Lower lobe of right lung (tissue), 2 donors: ENCODE results near the gene TASOR2. TPM values are rescaled to one million over a fixed set of nuclear protein-coding genes. Genes with fewer than 3 reads are reported as not detected.

Experiments used
- ATAC-seq, 2 donors: fragments of 200-7000 bp; cut with Tn5 transposase; one replicate each; pipeline ENCODE4 v1.9.1; 2020 to 2022; ENCODE audit warnings: mild to moderate bottlenecking in 2 of 2, moderate library complexity in 2 of 2
- DNase-seq: peaks from one replicate; pipeline ENCODE4 v3.0.0-alpha.2; 2020
- H3K27ac ChIP-seq: fragments of 200-600 bp; one replicate; pipeline ENCODE4 v1.8.0; 2022
- H3K27me3 ChIP-seq: fragments of 200-600 bp; one replicate; pipeline ENCODE4 v1.8.0; 2022; ENCODE audit warnings: low read depth
- H3K36me3 ChIP-seq: fragments of 200-600 bp; one replicate; pipeline ENCODE4 v1.8.0; 2022; ENCODE audit warnings: mild to moderate bottlenecking
- H3K4me1 ChIP-seq: fragments of 200-600 bp; one replicate; pipeline ENCODE4 v1.8.0; 2022
- H3K4me3 ChIP-seq: fragments of 200-600 bp; one replicate; pipeline ENCODE4 v1.8.0; 2022; ENCODE audit warnings: mild to moderate bottlenecking
- H3K9me3 ChIP-seq: fragments of 200-600 bp; one replicate; pipeline ENCODE4 v1.8.0; 2022
- intact Hi-C: fragments of 100-400 bp; cut with DNase I; formaldehyde crosslinking; loops from one replicate; pipeline ENCODE4 v1.11.0; 2022
- total RNA-seq: library from RNA; stranded (reverse); fragmentation: NEBNext Ultra II Directional; extraction: Animal tissue kit (Norgen Biotek cat#: 25700); gene quantifications from one replicate; pipeline ENCODE4 v1.2.1, GENCODE V29; 2021
- TF ChIP-seq, protein P1 (sequence below): fragments of 200-600 bp; IDR thresholded peaks from one replicate; pipeline ENCODE4 v1.8.0; 2022; ENCODE audit warnings: antibody characterized with exemption, mild to moderate bottlenecking
- donor health status: DM: no; HTN: yes; CAD: no; lungs with severe emphysema.

The TASOR2 gene
- total RNA-seq, 1 donor from 2014 or later, result 48.9 TPM

DNA sequence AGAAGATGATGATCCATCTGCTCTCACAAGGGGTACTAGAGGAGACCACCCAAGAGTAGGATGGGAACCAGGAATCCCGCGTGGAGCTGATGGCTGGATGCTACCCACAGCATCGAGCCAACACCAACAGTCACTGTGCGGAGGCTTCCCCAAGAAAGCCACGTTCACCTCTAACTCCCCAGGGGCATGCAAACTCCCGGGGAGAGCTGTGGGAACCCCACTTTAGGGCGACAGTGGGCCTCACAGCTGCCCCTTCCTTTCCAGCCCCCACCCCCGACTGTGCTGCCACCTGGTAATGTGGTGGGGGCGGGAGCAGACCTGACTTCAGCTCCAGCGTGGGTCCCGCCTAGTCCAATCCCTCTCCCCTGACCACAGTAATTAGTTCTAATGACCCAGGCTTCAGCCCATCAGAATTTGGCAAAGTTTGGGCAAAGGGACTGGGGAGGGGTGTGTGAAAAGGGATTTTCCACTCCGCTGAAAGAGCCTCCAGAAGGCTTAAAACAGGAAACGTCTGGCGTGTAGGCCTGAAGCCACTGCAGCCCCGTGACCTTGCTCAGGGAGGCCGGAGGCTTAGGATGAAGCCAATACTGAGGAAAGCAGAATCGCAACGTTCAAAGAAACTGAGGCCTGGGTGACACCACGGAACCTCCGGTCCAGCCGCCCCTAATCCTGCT is 38.6 kb upstream of the TASOR2 start:
- H3K27me3 ChIP-seq, result no peaks in the 10 kb centered on the region
- H3K4me1 ChIP-seq, result peaks cover 5% of the 10 kb centered on the region
- H3K36me3 ChIP-seq, result peaks cover 62% of the 10 kb centered on the region
- no peak overlapping the region for H3K4me3 ChIP-seq
- H3K9me3 ChIP-seq, result no peaks in the 10 kb centered on the region
- ATAC-seq (peak; percentile 11 to 28), DNase-seq (no peak)
- intact Hi-C loops, result no loop called here
- peak overlapping the region; percentile 41 for H3K27ac ChIP-seq
- TF ChIP-seq, protein P1, sequence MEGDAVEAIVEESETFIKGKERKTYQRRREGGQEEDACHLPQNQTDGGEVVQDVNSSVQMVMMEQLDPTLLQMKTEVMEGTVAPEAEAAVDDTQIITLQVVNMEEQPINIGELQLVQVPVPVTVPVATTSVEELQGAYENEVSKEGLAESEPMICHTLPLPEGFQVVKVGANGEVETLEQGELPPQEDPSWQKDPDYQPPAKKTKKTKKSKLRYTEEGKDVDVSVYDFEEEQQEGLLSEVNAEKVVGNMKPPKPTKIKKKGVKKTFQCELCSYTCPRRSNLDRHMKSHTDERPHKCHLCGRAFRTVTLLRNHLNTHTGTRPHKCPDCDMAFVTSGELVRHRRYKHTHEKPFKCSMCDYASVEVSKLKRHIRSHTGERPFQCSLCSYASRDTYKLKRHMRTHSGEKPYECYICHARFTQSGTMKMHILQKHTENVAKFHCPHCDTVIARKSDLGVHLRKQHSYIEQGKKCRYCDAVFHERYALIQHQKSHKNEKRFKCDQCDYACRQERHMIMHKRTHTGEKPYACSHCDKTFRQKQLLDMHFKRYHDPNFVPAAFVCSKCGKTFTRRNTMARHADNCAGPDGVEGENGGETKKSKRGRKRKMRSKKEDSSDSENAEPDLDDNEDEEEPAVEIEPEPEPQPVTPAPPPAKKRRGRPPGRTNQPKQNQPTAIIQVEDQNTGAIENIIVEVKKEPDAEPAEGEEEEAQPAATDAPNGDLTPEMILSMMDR, result no peak

DNA sequence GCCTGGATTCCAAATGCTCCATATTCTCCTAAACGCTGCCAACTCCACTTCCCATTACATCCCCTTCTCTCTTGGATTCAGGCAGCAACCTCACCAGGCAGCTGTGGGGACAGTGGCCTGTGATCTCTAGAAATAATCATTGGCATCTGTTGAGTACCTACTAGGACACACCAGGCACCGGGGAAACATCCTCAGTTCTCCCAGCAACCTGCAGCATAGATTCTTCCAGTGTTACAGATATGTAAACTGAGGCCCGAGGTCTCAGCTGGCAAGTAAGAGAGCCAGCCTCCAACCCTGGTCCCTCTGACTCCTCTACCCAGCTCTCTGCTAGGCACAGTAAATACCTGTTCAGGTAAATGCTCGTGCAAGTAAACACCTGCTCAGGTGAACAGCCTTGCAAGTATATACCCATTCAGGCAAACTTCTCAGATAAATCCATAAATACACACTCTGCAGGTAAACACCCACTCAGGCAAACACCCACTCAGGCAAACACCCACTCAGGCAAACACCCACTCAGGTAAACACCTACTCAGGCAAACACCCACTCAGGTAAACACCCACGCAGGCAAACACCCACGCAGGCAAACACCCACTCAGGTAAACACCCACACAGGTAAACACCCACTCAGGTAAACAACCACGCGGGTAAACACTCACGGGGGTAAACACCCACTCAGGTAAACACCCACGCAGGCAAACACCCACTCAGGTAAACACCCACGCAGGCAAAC is 37.0 kb upstream of the TASOR2 start:
- no peaks in the 10 kb centered on the region for H3K27me3 ChIP-seq
- H3K36me3 ChIP-seq, result peaks cover 49% of the 10 kb centered on the region
- intact Hi-C loops, result no loop called here
- H3K4me1 ChIP-seq, result peaks cover 5% of the 10 kb centered on the region
- H3K27ac ChIP-seq, result no peak overlapping the region
- no peaks in the 10 kb centered on the region for H3K9me3 ChIP-seq
- no peak for ATAC-seq
- TF ChIP-seq, protein P1, result no peak
- no peak overlapping the region for H3K4me3 ChIP-seq
- DNase-seq, result no peak

DNA sequence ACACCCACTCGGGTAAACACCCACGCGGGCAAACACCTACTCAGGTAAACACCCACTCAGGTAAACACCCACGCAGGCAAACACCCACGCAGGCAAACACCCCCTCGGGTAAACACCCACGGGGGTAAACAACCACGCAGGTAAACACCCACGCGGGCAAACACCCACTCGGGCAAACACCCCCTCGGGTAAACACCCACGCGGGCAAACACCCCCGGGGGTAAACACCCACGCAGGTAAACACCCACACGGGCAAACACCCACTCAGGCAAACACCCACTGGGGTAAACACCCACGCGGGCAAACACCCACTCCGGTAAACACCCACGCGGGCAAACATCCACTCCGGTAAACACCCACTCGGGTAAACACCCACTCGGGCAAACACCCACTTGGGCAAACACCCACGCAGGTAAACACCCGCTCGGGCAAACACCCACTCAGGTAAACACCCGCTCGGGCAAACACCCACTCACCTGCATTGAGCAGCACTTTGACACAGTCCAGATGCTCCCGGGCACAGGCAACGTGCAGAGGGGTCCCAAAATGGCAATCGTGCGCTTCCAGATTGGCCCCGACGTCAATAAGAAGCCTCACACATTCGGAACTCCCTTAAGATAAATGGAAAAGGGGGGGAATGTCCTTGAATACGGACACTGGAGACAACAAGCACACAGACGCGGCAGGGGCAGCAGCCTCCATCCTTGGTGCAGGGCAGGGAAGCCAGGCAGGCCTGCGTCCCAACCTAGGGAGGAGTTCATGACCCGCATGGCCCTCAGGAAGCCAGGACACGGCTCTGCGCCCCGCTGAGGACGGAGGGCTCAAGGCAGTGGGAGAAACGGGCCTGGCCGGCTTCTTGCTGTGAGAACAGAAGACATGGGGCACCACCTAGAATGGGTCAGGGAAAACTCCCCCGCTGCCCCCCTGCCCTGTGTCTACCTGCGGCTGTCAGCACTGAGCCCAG is 35.9 kb upstream of the TASOR2 start:
- DNase-seq, result no peak
- intact Hi-C loops, result no loop called here
- peaks cover 4% of the 10 kb centered on the region for H3K4me1 ChIP-seq
- H3K27me3 ChIP-seq, result no peaks in the 10 kb centered on the region
- H3K27ac ChIP-seq, result no peak overlapping the region
- TF ChIP-seq, protein P1, result no peak
- ATAC-seq, result no peak
- peaks cover 42% of the 10 kb centered on the region for H3K36me3 ChIP-seq
- no peaks in the 10 kb centered on the region for H3K9me3 ChIP-seq
- no peak overlapping the region for H3K4me3 ChIP-seq

DNA sequence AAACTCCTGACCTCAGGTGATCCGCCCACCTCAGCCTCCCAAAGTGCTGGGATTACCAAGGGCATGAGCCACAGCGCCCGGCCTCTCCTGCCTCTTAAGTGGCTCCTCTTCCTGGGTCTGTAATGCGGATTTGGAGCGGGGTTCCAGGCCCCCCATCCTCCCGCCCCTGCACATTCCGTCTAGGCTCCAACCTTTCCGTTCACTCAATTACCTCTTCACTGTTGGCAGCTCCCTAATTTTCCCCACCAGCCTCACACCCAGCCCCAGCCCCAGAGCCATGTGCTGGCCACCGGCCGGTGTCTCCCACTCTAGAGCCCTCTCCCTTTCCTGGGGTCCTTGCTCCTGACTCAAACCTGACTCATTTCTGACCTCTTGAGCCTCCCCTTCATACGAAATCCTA is 34.9 kb upstream of the TASOR2 start:
- ATAC-seq, result no peak
- Histone ChIP-seq H3K4me1 (no peaks in the 10 kb centered on the region), H3K27ac (no peak overlapping the region), H3K4me3 (no peak overlapping the region), H3K9me3 (no peaks in the 10 kb centered on the region), H3K27me3 (no peaks in the 10 kb centered on the region), H3K36me3 (peaks cover 33% of the 10 kb centered on the region)
- intact Hi-C loops, result no loop called here
- no peak for DNase-seq
- TF ChIP-seq, protein P1, result no peak

DNA sequence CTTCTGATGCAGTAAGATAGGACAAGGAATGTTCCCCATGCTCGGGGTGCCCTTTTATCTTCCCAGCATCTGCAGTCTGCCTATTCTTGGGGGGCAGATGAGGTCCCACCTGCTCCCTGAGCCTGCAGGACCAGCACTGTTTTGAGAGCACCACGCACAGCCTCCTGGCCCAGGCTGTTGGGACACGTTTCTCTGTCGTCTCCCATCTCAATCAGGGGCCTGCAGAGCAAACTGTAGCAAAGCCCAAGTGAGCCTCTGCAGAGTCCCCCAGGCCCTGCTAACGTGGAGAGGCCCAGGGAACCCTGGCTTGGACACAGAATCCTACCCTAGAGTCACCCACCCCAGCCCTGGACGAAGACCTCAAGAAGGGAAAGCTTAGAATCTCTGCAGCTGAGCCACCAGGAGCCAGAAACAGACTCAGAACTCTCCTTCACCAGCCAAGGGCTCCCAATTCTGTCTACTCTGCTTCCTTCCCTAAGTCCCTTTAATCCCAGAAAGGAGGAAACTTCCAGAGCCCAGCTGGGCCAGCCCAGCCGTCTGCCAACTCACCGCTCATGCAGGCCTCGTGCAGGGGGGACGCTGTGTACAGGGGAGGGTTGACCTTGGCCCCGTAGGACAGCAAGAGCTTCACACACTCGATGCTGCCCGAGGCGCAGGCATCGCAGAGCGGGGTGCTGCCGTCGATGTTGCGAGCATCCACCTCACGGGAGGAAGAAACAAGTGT is 33.8 kb upstream of the TASOR2 start:
- no peaks in the 10 kb centered on the region for H3K4me1 ChIP-seq
- no peak overlapping the region for H3K27ac ChIP-seq
- ATAC-seq (no peak), DNase-seq (no peak)
- intact Hi-C loops, result no loop called here
- no peaks in the 10 kb centered on the region for H3K27me3 ChIP-seq
- no peaks in the 10 kb centered on the region for H3K9me3 ChIP-seq
- H3K4me3 ChIP-seq, result no peak overlapping the region
- TF ChIP-seq, protein P1, result no peak
- H3K36me3 ChIP-seq, result peaks cover 32% of the 10 kb centered on the region
